Hematopoietic multipotent progenitor cell treated with erythropoietin and hydrocortisone succinate and interleukin-3 and kit ligand, for 6 days (in vitro differentiated cells): ENCODE results near the gene CNPY1.
A peak's percentile ranks its signal among the peaks of the same experiment; 100 is the strongest.

ENCODE experiments used
- DNase-seq: peaks from one replicate; pipeline ENCODE4 v3.0.0-alpha.2; 2015

Gene CNPY1

GRCh38 chr7:155557778-155558177 is 11.4 kb upstream of the CNPY1 start:
- no peak for DNase-seq

- DNase-seq, result no peak
These were observed 10.4 kb upstream of the CNPY1 start for GRCh38 chr7:155556763-155557162.

- no peak for DNase-seq
These were observed 8.8 kb upstream of the CNPY1 start for GRCh38 chr7:155555116-155555695.

- no peak for DNase-seq
These were observed 7.5 kb upstream of the CNPY1 start for GRCh38 chr7:155553871-155554270.

GRCh38 chr7:155551785-155552611 is 5.6 kb upstream of the CNPY1 start:
- DNase-seq, result no peak

- no peak for DNase-seq
These were observed 4.6 kb upstream of the CNPY1 start for GRCh38 chr7:155550916-155551315.

- DNase-seq, result no peak
These were observed 2.9 kb upstream of the CNPY1 start for GRCh38 chr7:155549226-155549625.

GRCh38 chr7:155547161-155547791 is 917 bp upstream of the CNPY1 start:
- no peak for DNase-seq

GRCh38 chr7:155545348-155545747 is 1.0 kb downstream of the CNPY1 start:
- DNase-seq, result peak; percentile 9

- no peak for DNase-seq
These were observed 1.9 kb downstream of the CNPY1 start for GRCh38 chr7:155544485-155544884.

GRCh38 chr7:155543926-155544325 is 2.4 kb downstream of the CNPY1 start:
- no peak for DNase-seq

GRCh38 chr7:155543011-155543876 is 3.1 kb downstream of the CNPY1 start:
- no peak for DNase-seq

GRCh38 chr7:155541986-155542675 is 4.2 kb downstream of the CNPY1 start:
- DNase-seq, result no peak

- DNase-seq, result no peak
These were observed 5.8 kb downstream of the CNPY1 start for GRCh38 chr7:155540553-155540952.

- DNase-seq, result no peak
These were observed 8.1 kb downstream of the CNPY1 start for GRCh38 chr7:155538293-155538692.

GRCh38 chr7:155536451-155536850 is 9.9 kb downstream of the CNPY1 start:
- DNase-seq, result no peak

GRCh38 chr7:155534691-155535090 is 11.7 kb downstream of the CNPY1 start:
- no peak for DNase-seq

GRCh38 chr7:155533827-155534690 is 12.3 kb downstream of the CNPY1 start:
- peak; percentile 56 for DNase-seq

- no peak for DNase-seq
These were observed 13.1 kb downstream of the CNPY1 start for GRCh38 chr7:155533120-155533826.

GRCh38 chr7:155532792-155533119 is 13.6 kb downstream of the CNPY1 start:
- DNase-seq, result no peak

- no peak for DNase-seq
These were observed 14.7 kb downstream of the CNPY1 start for GRCh38 chr7:155531681-155532080.
